Kidney epithelial cell (primary cell): ENCODE data around the gene SLC6A11. TPM values are rescaled to one million over a fixed set of nuclear protein-coding genes. Genes with fewer than 3 reads are reported as not detected.

Source experiments
- DNase-seq: peaks from one replicate; pipeline ENCODE4 v3.0.0-alpha.2; 2010; ENCODE audit warnings: low read depth
- H3K27me3 ChIP-seq: 2 replicates; pipeline ENCODE4 v1.6.0; 2011; ENCODE audit warnings: low read length; ENCODE audit not compliant: control insufficient read depth, insufficient read depth
- H3K36me3 ChIP-seq: 2 replicates; pipeline ENCODE4 v1.5.1; 2011; ENCODE audit warnings: low read length; ENCODE audit not compliant: control insufficient read depth, insufficient read depth
- H3K4me3 ChIP-seq: 2 replicates; pipeline ENCODE4 v1.5.1; 2011; ENCODE audit warnings: low read depth, mild to moderate bottlenecking, control low read depth, low read length
- CTCF ChIP-seq: IDR thresholded peaks from 2 replicates; pipeline ENCODE4 v1.5.1; 2011; ENCODE audit warnings: mild to moderate bottlenecking, moderate library complexity, low read length, control low read depth, inconsistent platforms; ENCODE audit not compliant: insufficient read depth, poor library complexity, severe bottlenecking
- total RNA-seq: library from RNA; depleted of rRNA; stranded (reverse); fragments of >200 nt; gene quantifications from 2 replicates; pipeline ENCODE4 v1.2.3, GENCODE V29; 2015

The SLC6A11 gene
- total RNA-seq, 1 donor from 2014 or later: 0.04 TPM

GRCh38 chr3:10970306-10970960 lies 154.4 kb downstream of the SLC6A11 start:
- TF ChIP-seq CTCF: no peak
- Histone ChIP-seq H3K27me3 (peaks cover 15% of the 10 kb centered on the region), H3K36me3 (no peaks in the 10 kb centered on the region), H3K4me3 (no peak overlapping the region)
- no peak for DNase-seq

- no peak for TF ChIP-seq CTCF
- no peak for DNase-seq
- H3K36me3 ChIP-seq: no peaks in the 10 kb centered on the region
- H3K4me3 ChIP-seq: no peak overlapping the region
- peaks cover 13% of the 10 kb centered on the region for H3K27me3 ChIP-seq
These were observed 156.2 kb downstream of the SLC6A11 start for GRCh38 chr3:10972072-10972782.

- TF ChIP-seq CTCF: no peak
- Histone ChIP-seq H3K27me3 (peaks cover 13% of the 10 kb centered on the region), H3K4me3 (no peak overlapping the region), H3K36me3 (no peaks in the 10 kb centered on the region)
- no peak for DNase-seq
These were observed 157.1 kb downstream of the SLC6A11 start for GRCh38 chr3:10973046-10973595.

GRCh38 chr3:10974131-10974530 lies 158.1 kb downstream of the SLC6A11 start:
- no peak for TF ChIP-seq CTCF
- no peak for DNase-seq
- no peaks in the 10 kb centered on the region for H3K36me3 ChIP-seq
- peaks cover 11% of the 10 kb centered on the region for H3K27me3 ChIP-seq
- no peak overlapping the region for H3K4me3 ChIP-seq

GRCh38 chr3:10974746-10975375 lies 158.8 kb downstream of the SLC6A11 start:
- H3K4me3 ChIP-seq: no peak overlapping the region
- DNase-seq: no peak
- TF ChIP-seq CTCF: no peak
- H3K36me3 ChIP-seq: no peaks in the 10 kb centered on the region
- H3K27me3 ChIP-seq: peaks cover 11% of the 10 kb centered on the region
